IPS-18c (cell line): ENCODE results near the gene STAT6.
"Not testable (repeated sequence)": the region's sequence is repeated elsewhere in the genome, so short reads cannot be mapped to it uniquely, and the experiment has no call there.

Experiments
- H3K4me3 ChIP-seq: 2 replicates; pipeline ENCODE4 v1.7.0; 2013; ENCODE audit warnings: low read depth, mild to moderate bottlenecking, low read length, moderate library complexity; ENCODE audit not compliant: insufficient read depth
- H3K9me3 ChIP-seq: one replicate; pipeline ENCODE4 v1.6.1; 2013; ENCODE audit warnings: mild to moderate bottlenecking, low read length, moderate library complexity; ENCODE audit not compliant: control insufficient read depth, insufficient read depth

STAT6 gene

GRCh38 chr12:57131896-57132744, 21.0 kb upstream of the STAT6 start:
- Histone ChIP-seq H3K9me3 (no peaks in the 10 kb centered on the region), H3K4me3 (0 out of 2 replicates have a peak overlapping the region, but pooled peaks have one; percentile 16)

GRCh38 chr12:57130941-57131340, 19.8 kb upstream of the STAT6 start:
- no peaks in the 10 kb centered on the region for H3K9me3 ChIP-seq
- no peak overlapping the region for H3K4me3 ChIP-seq

GRCh38 chr12:57129889-57130288, 18.7 kb upstream of the STAT6 start:
- H3K9me3 ChIP-seq = no peaks in the 10 kb centered on the region
- H3K4me3 ChIP-seq = peak overlapping the region; percentile 80

DNA sequence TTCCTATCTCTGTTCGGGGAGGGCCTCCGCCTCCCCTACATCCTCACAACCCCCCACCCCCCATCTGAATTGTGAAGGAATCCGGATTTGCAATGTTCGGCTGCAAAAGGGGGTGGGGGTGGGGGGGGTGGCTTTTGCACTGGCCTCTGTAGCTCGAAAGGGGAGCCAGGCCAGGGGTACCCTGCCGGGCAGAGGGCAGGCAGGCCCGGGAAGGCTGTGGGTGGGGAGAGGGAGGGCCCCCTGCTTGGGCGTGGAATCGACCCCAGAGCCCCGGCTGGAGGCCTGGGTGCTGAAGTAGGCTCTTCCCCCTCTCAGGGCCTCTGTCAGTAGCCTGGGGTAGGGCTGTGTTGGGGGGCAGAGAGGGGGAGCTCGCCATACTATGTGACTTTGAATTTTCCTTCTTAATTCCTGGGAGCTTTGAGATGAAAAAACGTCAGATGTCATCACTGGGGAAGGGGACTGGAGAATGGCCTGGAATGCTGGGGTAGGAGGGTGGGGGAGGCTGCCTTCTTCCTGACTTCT, 18.2 kb upstream of the STAT6 start:
- peak overlapping the region; percentile 80 for H3K4me3 ChIP-seq
- H3K9me3 ChIP-seq = no peaks in the 10 kb centered on the region

- peak overlapping the region; percentile 80 for H3K4me3 ChIP-seq
Measured at GRCh38 chr12:57128519-57129247, 17.5 kb upstream of the STAT6 start.

DNA sequence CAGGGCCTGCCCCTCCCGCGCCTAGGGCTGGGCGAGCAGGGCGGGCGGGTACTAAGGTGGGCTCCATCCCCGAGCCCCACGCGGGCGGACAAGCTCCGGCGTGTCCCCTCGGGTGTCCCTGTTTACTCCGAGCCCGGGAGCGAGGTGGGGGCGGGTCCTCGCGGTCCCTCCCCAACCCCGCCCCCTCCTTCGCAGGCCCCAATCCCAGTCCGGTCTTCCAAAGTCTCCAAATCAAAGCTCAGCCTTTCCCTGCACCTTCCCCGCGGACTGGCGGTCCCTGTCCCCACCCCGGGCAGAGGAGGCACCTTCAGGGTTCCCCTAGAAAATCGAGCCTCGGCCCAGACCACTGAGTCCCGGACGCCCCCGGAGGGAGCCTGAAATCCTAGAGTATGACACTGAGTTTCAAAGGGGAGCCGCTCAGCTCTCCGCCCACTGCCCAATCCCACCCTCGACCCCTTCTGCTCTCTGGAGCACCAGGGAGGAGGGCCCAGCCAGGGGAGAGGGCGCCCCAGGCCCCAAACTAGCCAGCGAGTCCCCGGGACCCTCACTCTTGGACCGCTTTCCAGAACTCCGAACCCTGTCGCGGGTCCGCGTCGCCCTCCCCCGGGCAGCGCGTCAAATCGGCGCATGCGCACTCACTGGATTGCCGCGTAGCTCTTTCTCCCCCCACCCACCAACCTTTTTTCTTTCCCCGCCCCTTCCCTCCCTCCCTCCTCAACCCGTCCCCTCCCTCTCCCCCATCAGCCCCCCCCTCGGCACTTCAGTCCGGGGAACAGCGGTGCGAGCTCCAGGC, 16.8 kb upstream of the STAT6 start, which contains the start of gene LRP1:
Gene LRP1 (plus strand): TSS at position 758 of the 793 bp plus-strand sequence. CDS start 482 bp downstream, outside the sequence.
- peak within 1 kb of the TSS; percentile 91 for H3K4me3 ChIP-seq
- no peaks in the 10 kb centered on the region for H3K9me3 ChIP-seq

More at GRCh38 chr12:57128519-57129247, 17.5 kb upstream of the STAT6 start:
- no peaks in the 10 kb centered on the region for H3K9me3 ChIP-seq

- Histone ChIP-seq H3K9me3 (no peaks in the 10 kb centered on the region), H3K4me3 (peak overlapping the region; percentile 91)
Measured at GRCh38 chr12:57127101-57127725, 16.1 kb upstream of the STAT6 start.

DNA sequence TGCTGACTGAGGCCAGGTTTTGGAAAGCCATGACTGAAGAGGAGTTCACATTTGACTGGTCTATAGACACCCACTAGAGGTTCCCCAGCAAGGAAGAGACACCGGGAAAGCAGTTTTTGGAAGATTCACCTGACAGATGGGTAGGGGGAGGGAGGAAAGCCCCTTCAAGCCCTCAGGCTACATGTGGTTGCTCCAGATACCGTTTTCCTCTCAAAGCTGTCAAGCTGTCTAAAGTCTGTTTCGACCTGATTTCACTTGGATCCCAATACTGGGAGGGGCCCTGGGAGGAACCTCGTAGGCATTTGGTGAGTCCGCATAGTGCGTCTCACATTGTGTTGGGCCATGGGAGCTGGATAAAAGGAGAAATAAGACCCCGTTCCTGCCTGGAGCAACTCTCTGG, 15.4 kb upstream of the STAT6 start:
- Histone ChIP-seq H3K9me3 (no peaks in the 10 kb centered on the region), H3K4me3 (no peak overlapping the region; the same call in 1 of the 2 replicates)

- no peaks in the 10 kb centered on the region for H3K9me3 ChIP-seq
Measured at GRCh38 chr12:57126061-57126460, 14.9 kb upstream of the STAT6 start.

DNA sequence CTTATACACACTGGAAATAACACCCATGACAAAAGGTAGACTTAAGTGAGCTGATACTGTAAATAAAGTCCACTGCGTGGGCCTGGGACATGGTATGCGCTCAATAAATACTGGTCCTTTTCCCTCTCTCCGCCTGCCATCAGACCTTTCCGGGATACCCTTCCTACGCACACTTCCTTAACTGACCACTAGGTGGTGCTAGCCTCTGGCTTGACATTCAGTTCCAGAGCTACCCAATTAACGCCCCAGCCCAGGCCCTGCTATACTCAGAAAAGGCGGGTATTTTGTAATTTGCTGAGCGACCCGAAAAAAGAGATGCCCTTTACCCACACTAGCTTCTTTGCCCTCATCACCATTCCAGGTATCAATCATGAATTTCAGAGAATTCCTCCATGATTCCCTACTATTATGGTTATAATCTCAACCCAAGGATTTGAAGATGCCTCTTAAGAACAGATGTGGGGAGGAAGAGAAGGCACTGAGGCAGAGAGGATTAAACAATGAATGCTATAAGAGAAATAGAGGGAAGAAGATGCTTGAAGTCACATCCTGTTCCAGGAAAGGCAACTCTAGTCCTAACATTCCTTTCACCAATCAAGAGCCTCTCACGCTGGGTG, 13.2 kb upstream of the STAT6 start:
- Histone ChIP-seq H3K4me3 (no peak overlapping the region), H3K9me3 (no peaks in the 10 kb centered on the region)

More at GRCh38 chr12:57126061-57126460, 14.9 kb upstream of the STAT6 start:
- no peak overlapping the region for H3K4me3 ChIP-seq

- no peak overlapping the region for H3K4me3 ChIP-seq
- H3K9me3 ChIP-seq = no peaks in the 10 kb centered on the region
Measured at GRCh38 chr12:57123813-57124212, 12.7 kb upstream of the STAT6 start.

DNA sequence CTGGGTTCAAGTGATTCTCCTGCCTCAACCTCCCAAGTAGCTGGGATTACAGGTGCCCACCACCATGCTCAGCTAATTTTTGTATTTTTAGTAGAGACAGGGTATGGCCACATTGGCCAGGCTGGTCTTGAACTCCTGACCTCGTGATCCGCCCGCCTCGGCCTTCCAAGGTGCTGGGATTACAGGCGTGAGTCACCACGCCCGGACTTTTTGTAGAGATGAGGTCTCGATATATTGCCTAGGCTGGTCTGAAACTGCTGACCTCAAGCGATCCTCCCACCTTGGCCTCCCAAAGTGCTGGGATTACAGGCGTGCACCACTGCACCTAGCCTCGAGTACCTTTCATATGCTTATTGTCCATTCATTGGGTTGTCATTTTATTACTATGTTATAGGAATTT, 9.6 kb upstream of the STAT6 start:
- H3K9me3 ChIP-seq, H3K4me3 ChIP-seq: not testable (repeated sequence)

DNA sequence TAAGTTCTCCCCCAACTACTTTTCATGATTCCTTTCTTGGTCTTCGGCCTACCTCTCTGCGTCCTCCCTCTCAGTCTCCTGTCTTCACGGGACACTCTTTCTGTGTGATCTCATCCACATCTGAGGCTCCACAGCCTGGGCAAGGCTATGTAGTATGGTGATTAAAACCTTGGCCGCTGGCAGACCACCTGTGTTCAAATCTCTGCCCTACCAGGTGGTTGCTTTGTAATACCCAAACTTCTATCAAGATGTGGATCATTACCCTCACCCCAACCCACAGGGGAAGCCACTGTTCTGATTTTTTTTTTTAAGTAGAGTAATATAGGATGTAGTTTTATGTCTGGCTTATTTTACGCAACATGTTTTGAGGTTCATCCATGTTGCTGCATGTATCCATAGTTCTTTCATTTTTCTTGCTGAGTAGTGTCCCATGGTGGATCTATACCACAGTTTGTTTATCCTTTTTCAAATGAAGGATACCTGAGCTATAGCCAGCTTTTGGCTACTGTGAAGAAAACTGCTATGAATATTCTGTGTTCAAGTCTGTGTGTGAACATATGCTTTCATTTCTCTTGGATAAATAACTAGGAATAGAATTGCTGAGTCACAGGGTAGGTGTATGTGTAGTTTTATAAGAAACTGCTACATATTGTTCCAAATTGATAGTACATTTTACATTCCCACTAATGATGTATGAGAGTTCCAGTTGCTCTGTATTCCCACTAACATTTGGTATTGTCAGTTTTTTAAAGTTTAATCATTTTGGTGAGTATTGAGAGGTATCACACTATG, 8.3 kb upstream of the STAT6 start:
- Histone ChIP-seq H3K4me3 (no peak overlapping the region), H3K9me3 (no peaks in the 10 kb centered on the region)

DNA sequence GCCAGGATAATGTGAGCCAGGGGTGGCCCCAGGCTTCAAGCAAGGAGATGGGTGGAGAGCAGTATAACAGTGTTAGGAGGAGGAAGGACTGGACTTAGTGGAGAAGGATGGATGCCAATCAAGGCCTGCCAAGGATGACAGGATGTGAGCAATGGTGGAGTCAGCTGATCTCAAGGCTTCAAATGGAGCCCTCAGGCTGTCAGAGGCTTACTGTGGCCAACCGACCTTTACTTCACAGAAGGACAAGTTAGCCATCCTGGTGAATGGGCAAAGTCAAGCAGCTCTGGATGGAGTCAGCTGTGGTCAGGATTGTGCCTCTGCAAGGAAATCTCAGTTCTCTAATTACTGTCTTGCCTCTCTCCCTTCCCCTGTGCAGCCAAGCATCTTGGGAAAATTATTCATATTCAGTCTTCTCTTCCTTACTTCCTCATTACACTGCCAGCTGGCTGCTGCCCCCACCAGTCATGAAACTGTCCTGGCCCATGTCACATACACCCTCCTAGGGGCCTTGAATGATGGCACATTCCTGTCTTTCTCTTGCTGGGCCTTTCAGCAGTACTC, 7.6 kb upstream of the STAT6 start:
- Histone ChIP-seq H3K9me3 (no peaks in the 10 kb centered on the region), H3K4me3 (no peak overlapping the region)

DNA sequence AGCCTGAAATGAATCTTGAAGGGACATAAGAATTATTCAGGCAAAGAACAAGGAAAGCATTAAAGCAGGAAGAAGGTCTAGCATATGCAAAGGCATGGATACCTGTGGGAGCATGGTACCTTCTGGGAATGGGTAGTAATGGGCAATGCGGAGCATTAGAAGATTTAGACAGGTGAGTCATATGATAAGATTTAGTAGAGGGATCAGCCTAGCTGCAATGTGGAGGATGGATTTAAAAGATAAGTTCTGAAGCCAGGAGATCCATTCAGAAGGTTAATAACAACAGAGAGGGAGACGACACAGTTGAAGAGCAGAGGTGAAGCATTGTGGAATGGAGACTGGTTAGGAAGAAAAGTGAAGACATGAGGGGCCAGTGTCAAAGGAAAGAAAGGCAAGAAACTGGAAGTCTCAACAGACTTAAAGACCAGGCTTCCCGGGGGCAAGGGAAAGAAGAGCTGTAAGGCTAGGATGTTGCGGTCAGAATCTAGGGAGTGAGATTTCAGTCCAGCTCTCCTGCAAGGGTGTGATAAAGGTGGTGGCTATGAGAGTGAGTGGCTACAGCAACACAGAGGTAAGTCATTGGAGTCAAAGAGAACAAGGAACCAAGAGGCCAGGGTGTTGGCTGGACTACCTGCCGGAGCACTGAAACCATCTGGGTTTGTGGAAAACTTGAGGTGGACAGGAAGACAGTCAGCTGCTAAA, 5.6 kb upstream of the STAT6 start:
- Histone ChIP-seq H3K9me3 (no peaks in the 10 kb centered on the region), H3K4me3 (no peak overlapping the region)
